ENCODE data around the gene SPG11.
"Not testable (repeated sequence)": the region's sequence is repeated elsewhere in the genome, so short reads cannot be mapped to it uniquely, and the experiment has no call there.

The SPG11 gene

GRCh38 chr15:44706946-44707636 lies 43.6 kb upstream of the SPG11 start:
- TF ChIP-seq CTCF (conservative IDR thresholded peaks at IDR 0.05; ENCODE audit: low read length), result no peak
- no peak overlapping the region for H3K4me3 ChIP-seq (ENCODE audit: low read length)
- DNase-seq (ENCODE audit: low read depth), result no peak

GRCh38 chr15:44706401-44706800 lies 42.9 kb upstream of the SPG11 start:
- DNase-seq (ENCODE audit: low read depth), result no peak
- H3K4me3 ChIP-seq (ENCODE audit: low read length), result no peak overlapping the region
- TF ChIP-seq CTCF (conservative IDR thresholded peaks at IDR 0.05; ENCODE audit: low read length), result no peak

- TF ChIP-seq CTCF (conservative IDR thresholded peaks at IDR 0.05; ENCODE audit: low read length), result no peak
- no peak for DNase-seq (ENCODE audit: low read depth)
- H3K4me3 ChIP-seq (ENCODE audit: low read length), result no peak overlapping the region
Measured at GRCh38 chr15:44705986-44706385, 42.5 kb upstream of the SPG11 start.

- not testable (repeated sequence) for DNase-seq (ENCODE audit: low read depth); H3K4me3 ChIP-seq (ENCODE audit: low read length)
Measured at GRCh38 chr15:44700676-44701075, 37.2 kb upstream of the SPG11 start.

- DNase-seq (ENCODE audit: low read depth), result no peak
- TF ChIP-seq CTCF (conservative IDR thresholded peaks at IDR 0.05; ENCODE audit: low read length), result no peak
- no peak overlapping the region for H3K4me3 ChIP-seq (ENCODE audit: low read length)
Measured at GRCh38 chr15:44698641-44699040, 35.2 kb upstream of the SPG11 start.

GRCh38 chr15:44697014-44697413 lies 33.6 kb upstream of the SPG11 start:
- no peak for TF ChIP-seq CTCF (conservative IDR thresholded peaks at IDR 0.05; ENCODE audit: low read length)
- H3K4me3 ChIP-seq (ENCODE audit: low read length), result no peak overlapping the region
- no peak for DNase-seq (ENCODE audit: low read depth)

- H3K4me3 ChIP-seq (ENCODE audit: low read length), result no peak overlapping the region
- no peak for TF ChIP-seq CTCF (conservative IDR thresholded peaks at IDR 0.05; ENCODE audit: low read length)
- DNase-seq (ENCODE audit: low read depth), result no peak
Measured at GRCh38 chr15:44695294-44695693, 31.8 kb upstream of the SPG11 start.
